A549 (cell line): ENCODE results near the gene ARFGEF3.

ENCODE experiments used
- CTCF ChIP-seq: fragments of >200 bp; sonication (Bioruptor Twin); formaldehyde crosslinking; IDR thresholded peaks from 3 replicates; pipeline ENCODE4 v1.5.1; 2016
- EHMT2 ChIP-seq: fragments of 200-600 bp; sonication (generic); IDR thresholded peaks from 2 replicates; pipeline ENCODE4 v1.6.1; 2016; ENCODE audit warnings: antibody characterized with exemption, low read depth, mild to moderate bottlenecking, moderate library complexity
- HOXA7 ChIP-seq: fragments of 250-450 bp; sonication (Bioruptor Pico); IDR thresholded peaks from 2 replicates; pipeline ENCODE4 v1.5.0; 2020; ENCODE audit warnings: mild to moderate bottlenecking, moderate library complexity
- MYC ChIP-seq: IDR thresholded peaks from 2 replicates; pipeline ENCODE4 v1.6.1; 2012; ENCODE audit warnings: mild to moderate bottlenecking, inconsistent platforms, low read length, improper control_type of control experiment, borderline replicate concordance
- RAD21 ChIP-seq, 2 experiments: fragments of >200 bp in 1 of 2; sonication (Bioruptor Twin) in 1 of 2; formaldehyde crosslinking in 1 of 2; IDR thresholded peaks in 1 of 2; conservative IDR thresholded peaks in 1 of 2; 2 replicates in 1 of 2; 3 replicates in 1 of 2; pipeline ENCODE4 v1.6.1; 2012 to 2018; ENCODE audit warnings: inconsistent platforms in 1 of 2
- RCOR1 ChIP-seq: fragments of 150-350 bp; IDR thresholded peaks from 2 replicates; pipeline ENCODE4 v1.6.1; 2014; ENCODE audit warnings: antibody characterized with exemption, low read length, low read depth

- TF ChIP-seq CTCF (no peak), MYC (no peak), RAD21 (conservative IDR thresholded peaks at IDR 0.05 in 1 of 2, IDR thresholded peaks at IDR 0.05 in 1 of 2) (no peak), RCOR1 (no peak), EHMT2 (no peak), HOXA7 (CRISPR knock-in tag) (no peak)
Observed at GRCh38 chr6:138291036-138291848, 129.5 kb downstream of the ARFGEF3 start.
